ENCODE data around the gene BCL11A.

GRCh38 chr2:60412027-60412426, 141.4 kb downstream of the BCL11A start:
- TF ChIP-seq POLR2A (IDR thresholded peaks at IDR 0.05; ENCODE audit: low read length) = no peak
- TF ChIP-seq GATA1 (IDR thresholded peaks at IDR 0.05; ENCODE audit: low read depth, low read length) = no peak

Measured in erythroblast (primary cell).